GM19023 (cell line): Measurements from ENCODE around the gene UFM1.
"Not testable (repeated sequence)": the region's sequence is repeated elsewhere in the genome, so short reads cannot be mapped to it uniquely, and the experiment has no call there.

Experiments
- ATAC-seq: cut with Tn5 transposase; IDR thresholded peaks from one replicate; pipeline ENCODE4 v1.9.1; 2021; ENCODE audit warnings: mild to moderate bottlenecking, moderate library complexity; ENCODE audit not compliant: unreplicated experiment

The UFM1 gene

GRCh38 chr13:38363746-38364145, 14.1 kb downstream of the UFM1 start:
- not testable (repeated sequence) for ATAC-seq

- no peak for ATAC-seq
These were observed 16.0 kb downstream of the UFM1 start for GRCh38 chr13:38365661-38366060.

- ATAC-seq = no peak
These were observed 17.4 kb downstream of the UFM1 start for GRCh38 chr13:38366954-38367645.

GRCh38 chr13:38369058-38369457, 19.4 kb downstream of the UFM1 start:
- ATAC-seq = no peak

- ATAC-seq = not testable (repeated sequence)
These were observed 20.4 kb downstream of the UFM1 start for GRCh38 chr13:38370096-38370495.

- ATAC-seq = no peak
These were observed 23.3 kb downstream of the UFM1 start for GRCh38 chr13:38372820-38373383.

GRCh38 chr13:38376546-38376945, 26.9 kb downstream of the UFM1 start:
- ATAC-seq = no peak

GRCh38 chr13:38381890-38382289, 32.2 kb downstream of the UFM1 start:
- no peak for ATAC-seq

GRCh38 chr13:38382946-38383345, 33.3 kb downstream of the UFM1 start:
- ATAC-seq = no peak

- no peak for ATAC-seq
These were observed 34.5 kb downstream of the UFM1 start for GRCh38 chr13:38384171-38384570.

- ATAC-seq = no peak
These were observed 35.7 kb downstream of the UFM1 start for GRCh38 chr13:38385153-38385891.

GRCh38 chr13:38386421-38386820, 36.8 kb downstream of the UFM1 start:
- no peak for ATAC-seq

GRCh38 chr13:38391341-38391740, 41.7 kb downstream of the UFM1 start:
- no peak for ATAC-seq

GRCh38 chr13:38394777-38395496, 45.3 kb downstream of the UFM1 start:
- no peak for ATAC-seq

GRCh38 chr13:38395497-38395788, 45.8 kb downstream of the UFM1 start:
- no peak for ATAC-seq

- no peak for ATAC-seq
These were observed 49.3 kb downstream of the UFM1 start for GRCh38 chr13:38398711-38399493.

- no peak for ATAC-seq
These were observed 49.9 kb downstream of the UFM1 start for GRCh38 chr13:38399535-38399934.

- no peak for ATAC-seq
These were observed 51.6 kb downstream of the UFM1 start for GRCh38 chr13:38401276-38401675.

GRCh38 chr13:38405216-38405615, 55.6 kb downstream of the UFM1 start:
- ATAC-seq = no peak

GRCh38 chr13:38409771-38410170, 60.1 kb downstream of the UFM1 start:
- no peak for ATAC-seq

GRCh38 chr13:38412266-38412665, 62.6 kb downstream of the UFM1 start:
- no peak for ATAC-seq
